OCI-LY1 (cell line): Measurements from ENCODE around the gene CLN6.

Source experiments
- EZH2 ChIP-seq: fragments of 200-600 bp; sonication (generic), shearing (Covaris generic); IDR thresholded peaks from 2 replicates; pipeline ENCODE4 v1.8.0; 2017; ENCODE audit warnings: borderline replicate concordance, mixed run types, mild to moderate bottlenecking, antibody characterized with exemption, low read length, moderate library complexity, mixed read lengths
- TF ChIP-seq, protein P1 (sequence below): fragments of 200-600 bp; sonication (generic), shearing (Covaris generic); IDR thresholded peaks from 2 replicates; pipeline ENCODE4 v1.5.1; 2017; ENCODE audit warnings: mild to moderate bottlenecking, antibody characterized with exemption, low read length, moderate library complexity, mixed read lengths

DNA sequence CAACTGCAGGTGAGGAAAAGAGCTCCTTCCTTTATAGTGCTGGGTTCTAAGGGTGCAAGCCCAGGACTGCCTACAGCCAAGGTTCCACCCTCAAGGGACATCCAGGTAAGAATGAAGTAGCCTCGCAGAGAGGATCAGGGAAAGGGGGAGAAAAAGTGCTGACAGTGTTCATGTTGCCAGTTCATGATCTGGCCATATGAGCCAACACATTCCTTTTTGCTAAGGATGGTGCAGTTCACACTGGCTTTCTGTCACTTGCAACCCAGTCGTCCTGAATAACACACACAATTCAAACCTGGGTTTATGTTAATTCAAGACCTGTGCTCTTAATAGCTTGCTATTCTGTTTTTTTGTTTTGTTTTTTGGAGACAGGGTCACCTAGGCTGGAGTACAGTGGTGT is 9.0 kb downstream of the CLN6 start:
- TF ChIP-seq, protein P1, sequence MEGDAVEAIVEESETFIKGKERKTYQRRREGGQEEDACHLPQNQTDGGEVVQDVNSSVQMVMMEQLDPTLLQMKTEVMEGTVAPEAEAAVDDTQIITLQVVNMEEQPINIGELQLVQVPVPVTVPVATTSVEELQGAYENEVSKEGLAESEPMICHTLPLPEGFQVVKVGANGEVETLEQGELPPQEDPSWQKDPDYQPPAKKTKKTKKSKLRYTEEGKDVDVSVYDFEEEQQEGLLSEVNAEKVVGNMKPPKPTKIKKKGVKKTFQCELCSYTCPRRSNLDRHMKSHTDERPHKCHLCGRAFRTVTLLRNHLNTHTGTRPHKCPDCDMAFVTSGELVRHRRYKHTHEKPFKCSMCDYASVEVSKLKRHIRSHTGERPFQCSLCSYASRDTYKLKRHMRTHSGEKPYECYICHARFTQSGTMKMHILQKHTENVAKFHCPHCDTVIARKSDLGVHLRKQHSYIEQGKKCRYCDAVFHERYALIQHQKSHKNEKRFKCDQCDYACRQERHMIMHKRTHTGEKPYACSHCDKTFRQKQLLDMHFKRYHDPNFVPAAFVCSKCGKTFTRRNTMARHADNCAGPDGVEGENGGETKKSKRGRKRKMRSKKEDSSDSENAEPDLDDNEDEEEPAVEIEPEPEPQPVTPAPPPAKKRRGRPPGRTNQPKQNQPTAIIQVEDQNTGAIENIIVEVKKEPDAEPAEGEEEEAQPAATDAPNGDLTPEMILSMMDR: no peak
- no peak for TF ChIP-seq EZH2
